Measurements from ENCODE around the gene CHRND.

DNA sequence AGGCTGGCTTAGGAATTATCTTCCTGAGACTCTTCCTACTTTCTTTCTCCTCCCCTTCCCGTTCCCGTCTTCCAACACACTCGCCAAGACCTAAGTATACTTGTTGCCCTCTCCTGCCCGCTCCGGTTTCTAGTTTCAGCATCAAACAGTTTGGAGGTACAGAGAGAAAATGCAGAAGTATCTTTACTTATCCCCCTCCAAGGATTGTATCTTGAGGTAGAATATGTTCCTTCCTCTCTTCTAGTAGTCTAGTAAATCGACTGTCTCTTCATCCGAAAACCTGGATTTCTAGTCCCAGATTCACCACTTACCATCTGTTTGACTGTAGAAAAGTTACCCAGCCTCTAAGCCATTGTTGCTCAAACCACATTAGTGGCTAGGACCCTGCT lies 25.3 kb downstream of the CHRND start:
- TF ChIP-seq, protein P1, sequence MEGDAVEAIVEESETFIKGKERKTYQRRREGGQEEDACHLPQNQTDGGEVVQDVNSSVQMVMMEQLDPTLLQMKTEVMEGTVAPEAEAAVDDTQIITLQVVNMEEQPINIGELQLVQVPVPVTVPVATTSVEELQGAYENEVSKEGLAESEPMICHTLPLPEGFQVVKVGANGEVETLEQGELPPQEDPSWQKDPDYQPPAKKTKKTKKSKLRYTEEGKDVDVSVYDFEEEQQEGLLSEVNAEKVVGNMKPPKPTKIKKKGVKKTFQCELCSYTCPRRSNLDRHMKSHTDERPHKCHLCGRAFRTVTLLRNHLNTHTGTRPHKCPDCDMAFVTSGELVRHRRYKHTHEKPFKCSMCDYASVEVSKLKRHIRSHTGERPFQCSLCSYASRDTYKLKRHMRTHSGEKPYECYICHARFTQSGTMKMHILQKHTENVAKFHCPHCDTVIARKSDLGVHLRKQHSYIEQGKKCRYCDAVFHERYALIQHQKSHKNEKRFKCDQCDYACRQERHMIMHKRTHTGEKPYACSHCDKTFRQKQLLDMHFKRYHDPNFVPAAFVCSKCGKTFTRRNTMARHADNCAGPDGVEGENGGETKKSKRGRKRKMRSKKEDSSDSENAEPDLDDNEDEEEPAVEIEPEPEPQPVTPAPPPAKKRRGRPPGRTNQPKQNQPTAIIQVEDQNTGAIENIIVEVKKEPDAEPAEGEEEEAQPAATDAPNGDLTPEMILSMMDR (IDR thresholded peaks at IDR 0.05; ENCODE audit: control extremely low read depth in 1 of 3, insufficient read depth in 1 of 3, low read depth in 1 of 3, low read length in 3 of 3): no peak
- no peak for TF ChIP-seq ASH2L (IDR thresholded peaks at IDR 0.05; ENCODE audit: low read length)
- TF ChIP-seq, protein P2, sequence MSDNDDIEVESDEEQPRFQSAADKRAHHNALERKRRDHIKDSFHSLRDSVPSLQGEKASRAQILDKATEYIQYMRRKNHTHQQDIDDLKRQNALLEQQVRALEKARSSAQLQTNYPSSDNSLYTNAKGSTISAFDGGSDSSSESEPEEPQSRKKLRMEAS (IDR thresholded peaks at IDR 0.05): no peak
- TF ChIP-seq JUN (IDR thresholded peaks at IDR 0.05; ENCODE audit: low read depth, low read length): no peak
- TF ChIP-seq BRCA1 (IDR thresholded peaks at IDR 0.05; ENCODE audit: low read depth, low read length): no peak
- no peak for TF ChIP-seq RAD21 (IDR thresholded peaks at IDR 0.05 in 1 of 2, conservative IDR thresholded peaks at IDR 0.05 in 1 of 2; ENCODE audit: low read depth in 2 of 2, low read length in 2 of 2)
- no peak for TF ChIP-seq POLR2A (IDR thresholded peaks at IDR 0.05; ENCODE audit: control extremely low read depth in 1 of 2, low read depth in 2 of 2, low read length in 2 of 2)
- TF ChIP-seq TCF12 (IDR thresholded peaks at IDR 0.05; ENCODE audit: low read depth, low read length): no peak
- no peak for TF ChIP-seq RNF2 (IDR thresholded peaks at IDR 0.05; ENCODE audit: borderline replicate concordance, low read depth, low read length, missing control alignments, poor library complexity, severe bottlenecking)
